ENCODE results near the gene SH3BGRL3. TPM values are rescaled to one million over a fixed set of nuclear protein-coding genes. Genes with fewer than 3 reads are reported as not detected.

SH3BGRL3 gene
- total and polyA plus RNA-seq, 2 of the 13 experiments (the other 11 are each of a cell fraction or from before 2014, with no cell fraction given): 11.4 to 12.2 TPM

DNA sequence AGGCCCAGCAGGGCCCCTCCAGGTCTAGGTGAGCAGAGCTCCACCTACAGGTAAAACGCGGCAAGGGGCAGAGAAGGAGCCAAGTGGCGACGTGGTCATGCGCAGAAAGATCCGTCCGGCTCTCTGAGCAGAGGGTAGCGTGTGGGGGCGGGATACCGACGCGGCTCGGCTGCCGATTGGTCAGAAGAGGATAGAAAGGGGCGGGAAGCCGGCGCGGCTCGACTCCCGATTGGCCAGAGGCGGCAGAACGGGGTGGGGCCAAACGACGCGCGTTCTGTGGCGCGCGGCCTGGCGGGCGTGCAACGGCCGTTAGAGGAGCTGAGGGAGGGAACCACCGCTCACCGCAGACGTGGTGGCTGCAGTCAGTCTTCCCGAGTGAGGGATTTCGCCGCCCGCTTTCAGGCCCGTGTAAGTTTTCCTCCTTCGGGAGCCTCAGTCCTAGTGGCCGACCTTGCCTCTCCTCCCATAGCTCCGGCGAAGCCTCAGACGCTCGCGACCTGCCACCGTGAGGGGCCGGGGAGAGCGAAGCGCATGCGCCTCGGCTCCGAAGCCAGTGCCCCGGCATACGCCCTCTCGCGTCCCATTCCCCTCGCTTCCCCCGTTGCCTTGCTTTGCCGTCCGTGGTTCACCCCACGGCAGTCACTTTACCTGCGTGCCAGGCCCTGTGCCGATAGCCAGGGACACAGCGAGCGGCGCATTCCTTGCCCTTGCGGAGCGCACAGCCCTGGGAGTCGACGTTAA, 45.8 kb upstream of the SH3BGRL3 start, which contains the start of gene CEP85 (continued):
- TF ChIP-seq, protein P1, sequence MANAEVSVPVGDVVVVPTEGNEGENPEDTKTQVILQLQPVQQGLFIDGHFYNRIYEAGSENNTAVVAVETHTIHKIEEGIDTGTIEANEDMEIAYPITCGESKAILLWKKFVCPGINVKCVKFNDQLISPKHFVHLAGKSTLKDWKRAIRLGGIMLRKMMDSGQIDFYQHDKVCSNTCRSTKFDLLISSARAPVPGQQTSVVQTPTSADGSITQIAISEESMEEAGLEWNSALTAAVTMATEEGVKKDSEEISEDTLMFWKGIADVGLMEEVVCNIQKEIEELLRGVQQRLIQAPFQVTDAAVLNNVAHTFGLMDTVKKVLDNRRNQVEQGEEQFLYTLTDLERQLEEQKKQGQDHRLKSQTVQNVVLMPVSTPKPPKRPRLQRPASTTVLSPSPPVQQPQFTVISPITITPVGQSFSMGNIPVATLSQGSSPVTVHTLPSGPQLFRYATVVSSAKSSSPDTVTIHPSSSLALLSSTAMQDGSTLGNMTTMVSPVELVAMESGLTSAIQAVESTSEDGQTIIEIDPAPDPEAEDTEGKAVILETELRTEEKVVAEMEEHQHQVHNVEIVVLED (CRISPR knock-in tag; IDR thresholded peaks at IDR 0.05; ENCODE audit: borderline replicate concordance): peak; percentile 90
- TF ChIP-seq PHF5A (CRISPR knock-in tag; IDR thresholded peaks at IDR 0.05; ENCODE audit: low read depth, unreplicated experiment): peak; percentile 23
- 0 out of 2 replicates have a peak, but pooled peaks have one; percentile 57 for TF ChIP-seq ZSCAN9 (CRISPR knock-in tag; IDR thresholded peaks at IDR 0.05; ENCODE audit: borderline replicate concordance)
- peak; percentile 63; the same call in 1 of the 2 replicates for TF ChIP-seq RELA (CRISPR knock-in tag; IDR thresholded peaks at IDR 0.05)
- TF ChIP-seq, protein P2, sequence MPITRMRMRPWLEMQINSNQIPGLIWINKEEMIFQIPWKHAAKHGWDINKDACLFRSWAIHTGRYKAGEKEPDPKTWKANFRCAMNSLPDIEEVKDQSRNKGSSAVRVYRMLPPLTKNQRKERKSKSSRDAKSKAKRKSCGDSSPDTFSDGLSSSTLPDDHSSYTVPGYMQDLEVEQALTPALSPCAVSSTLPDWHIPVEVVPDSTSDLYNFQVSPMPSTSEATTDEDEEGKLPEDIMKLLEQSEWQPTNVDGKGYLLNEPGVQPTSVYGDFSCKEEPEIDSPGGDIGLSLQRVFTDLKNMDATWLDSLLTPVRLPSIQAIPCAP (CRISPR knock-in tag; IDR thresholded peaks at IDR 0.05; ENCODE audit: low read depth): 0 out of 2 replicates have a peak, but pooled peaks have one; percentile 48
- no peak for TF ChIP-seq TCF12 (IDR thresholded peaks at IDR 0.05)
- 0 out of 2 replicates have a peak, but pooled peaks have one; percentile 18 for TF ChIP-seq TCF12 (CRISPR knock-in tag; IDR thresholded peaks at IDR 0.05)
- 0 out of 2 replicates have a peak, but pooled peaks have one; percentile 20 for TF ChIP-seq HNRNPL (IDR thresholded peaks at IDR 0.05; ENCODE audit: low read depth, low read length)
- peak; percentile 18; the same call in 1 of the 2 replicates for TF ChIP-seq GATA4 (IDR thresholded peaks at IDR 0.05; ENCODE audit: borderline replicate concordance, low read depth)
- TF ChIP-seq, protein P3, sequence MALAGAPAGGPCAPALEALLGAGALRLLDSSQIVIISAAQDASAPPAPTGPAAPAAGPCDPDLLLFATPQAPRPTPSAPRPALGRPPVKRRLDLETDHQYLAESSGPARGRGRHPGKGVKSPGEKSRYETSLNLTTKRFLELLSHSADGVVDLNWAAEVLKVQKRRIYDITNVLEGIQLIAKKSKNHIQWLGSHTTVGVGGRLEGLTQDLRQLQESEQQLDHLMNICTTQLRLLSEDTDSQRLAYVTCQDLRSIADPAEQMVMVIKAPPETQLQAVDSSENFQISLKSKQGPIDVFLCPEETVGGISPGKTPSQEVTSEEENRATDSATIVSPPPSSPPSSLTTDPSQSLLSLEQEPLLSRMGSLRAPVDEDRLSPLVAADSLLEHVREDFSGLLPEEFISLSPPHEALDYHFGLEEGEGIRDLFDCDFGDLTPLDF (CRISPR knock-in tag; IDR thresholded peaks at IDR 0.05): peak; percentile 91
- peak; percentile 31 for TF ChIP-seq ARNT2 (CRISPR knock-in tag; IDR thresholded peaks at IDR 0.05; ENCODE audit: low read depth)
- TF ChIP-seq ZNF550 (CRISPR knock-in tag; IDR thresholded peaks at IDR 0.05; ENCODE audit: borderline replicate concordance): peak; percentile 77; the same call in 1 of the 2 replicates
- peak; percentile 86; the same call in 1 of the 2 replicates for TF ChIP-seq ZNF605 (CRISPR knock-in tag; IDR thresholded peaks at IDR 0.05)
- TF ChIP-seq, protein P4, sequence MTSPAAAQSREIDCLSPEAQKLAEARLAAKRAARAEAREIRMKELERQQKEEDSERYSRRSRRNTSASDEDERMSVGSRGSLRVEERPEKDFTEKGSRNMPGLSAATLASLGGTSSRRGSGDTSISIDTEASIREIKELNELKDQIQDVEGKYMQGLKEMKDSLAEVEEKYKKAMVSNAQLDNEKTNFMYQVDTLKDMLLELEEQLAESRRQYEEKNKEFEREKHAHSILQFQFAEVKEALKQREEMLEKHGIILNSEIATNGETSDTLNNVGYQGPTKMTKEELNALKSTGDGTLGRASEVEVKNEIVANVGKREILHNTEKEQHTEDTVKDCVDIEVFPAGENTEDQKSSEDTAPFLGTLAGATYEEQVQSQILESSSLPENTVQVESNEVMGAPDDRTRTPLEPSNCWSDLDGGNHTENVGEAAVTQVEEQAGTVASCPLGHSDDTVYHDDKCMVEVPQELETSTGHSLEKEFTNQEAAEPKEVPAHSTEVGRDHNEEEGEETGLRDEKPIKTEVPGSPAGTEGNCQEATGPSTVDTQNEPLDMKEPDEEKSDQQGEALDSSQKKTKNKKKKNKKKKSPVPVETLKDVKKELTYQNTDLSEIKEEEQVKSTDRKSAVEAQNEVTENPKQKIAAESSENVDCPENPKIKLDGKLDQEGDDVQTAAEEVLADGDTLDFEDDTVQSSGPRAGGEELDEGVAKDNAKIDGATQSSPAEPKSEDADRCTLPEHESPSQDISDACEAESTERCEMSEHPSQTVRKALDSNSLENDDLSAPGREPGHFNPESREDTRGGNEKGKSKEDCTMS (CRISPR knock-in tag; conservative IDR thresholded peaks at IDR 0.05): no peak
- TF ChIP-seq GFI1 (CRISPR knock-in tag; IDR thresholded peaks at IDR 0.05; ENCODE audit: borderline replicate concordance): no peak
- TF ChIP-seq MED8 (CRISPR knock-in tag; IDR thresholded peaks at IDR 0.05; ENCODE audit: insufficient replicate concordance): no peak
- TF ChIP-seq ERF (CRISPR knock-in tag; IDR thresholded peaks at IDR 0.05): peak; percentile 63
- TF ChIP-seq ATF7-NPFF (CRISPR knock-in tag; IDR thresholded peaks at IDR 0.05; ENCODE audit: low read depth): peak; percentile 78
- no peak for TF ChIP-seq KDM6A (CRISPR knock-in tag; IDR thresholded peaks at IDR 0.05; ENCODE audit: low read depth)
- TF ChIP-seq ZNF749 (CRISPR knock-in tag; IDR thresholded peaks at IDR 0.05; ENCODE audit: borderline replicate concordance): peak; percentile 78; the same call in 1 of the 2 replicates
- TF ChIP-seq, protein P5, sequence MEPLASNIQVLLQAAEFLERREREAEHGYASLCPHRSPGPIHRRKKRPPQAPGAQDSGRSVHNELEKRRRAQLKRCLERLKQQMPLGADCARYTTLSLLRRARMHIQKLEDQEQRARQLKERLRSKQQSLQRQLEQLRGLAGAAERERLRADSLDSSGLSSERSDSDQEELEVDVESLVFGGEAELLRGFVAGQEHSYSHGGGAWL (CRISPR knock-in tag; IDR thresholded peaks at IDR 0.05): 0 out of 2 replicates have a peak, but pooled peaks have one; percentile 14
- 0 out of 2 replicates have a peak, but pooled peaks have one; percentile 88 for TF ChIP-seq CAMTA2 (CRISPR knock-in tag; IDR thresholded peaks at IDR 0.05; ENCODE audit: borderline replicate concordance)
- TF ChIP-seq MIER3 (CRISPR knock-in tag; IDR thresholded peaks at IDR 0.05; ENCODE audit: borderline replicate concordance): peak; percentile 26; the same call in 1 of the 2 replicates
